SK-N-SH treated with all-trans-retinoic acid at 6 μM for 48 hours (cell line): ENCODE measurements around the gene TGFBRAP1.

Source experiments
- ATAC-seq: fragments of 200-7000 bp; cut with Tn5 transposase; 3 replicates; pipeline ENCODE4 v1.9.1; 2020; ENCODE audit warnings: mild to moderate bottlenecking, moderate library complexity
- ARNTL ChIP-seq: fragments of 450-650 bp; formaldehyde crosslinking; IDR thresholded peaks from 2 replicates; pipeline ENCODE4 v1.5.0; 2020; ENCODE audit warnings: low read depth, mild to moderate bottlenecking, moderate library complexity, borderline replicate concordance
- CREB5 ChIP-seq: fragments of 250-450 bp; sonication (Bioruptor Pico); IDR thresholded peaks from 2 replicates; pipeline ENCODE4 v1.5.1; 2020; ENCODE audit warnings: low read depth, mild to moderate bottlenecking, moderate library complexity
- CSDC2 ChIP-seq: fragments of 250-450 bp; sonication (Bioruptor Pico); IDR thresholded peaks from 2 replicates; pipeline ENCODE4 v1.5.0; 2020; ENCODE audit warnings: mild to moderate bottlenecking, moderate library complexity
- CSRNP3 ChIP-seq: fragments of 250-450 bp; sonication (Bioruptor Pico); IDR thresholded peaks from 2 replicates; pipeline ENCODE4 v1.5.1; 2021; ENCODE audit warnings: mild to moderate bottlenecking, moderate library complexity
- ESRRG ChIP-seq: fragments of 250-450 bp; sonication (Bioruptor Pico); IDR thresholded peaks from 2 replicates; pipeline ENCODE4 v1.6.1; 2021; ENCODE audit warnings: mild to moderate bottlenecking
- GLIS3 ChIP-seq: fragments of 250-450 bp; sonication (Bioruptor Pico); IDR thresholded peaks from 2 replicates; pipeline ENCODE4 v1.5.0; 2020; ENCODE audit warnings: mild to moderate bottlenecking, moderate library complexity
- ISL1 ChIP-seq: fragments of 250-450 bp; sonication (Bioruptor Pico); IDR thresholded peaks from 2 replicates; pipeline ENCODE4 v2.1.2; 2022; ENCODE audit warnings: mild to moderate bottlenecking, moderate library complexity
- OSR1 ChIP-seq: fragments of 250-450 bp; sonication (Bioruptor Pico); IDR thresholded peaks from 2 replicates; pipeline ENCODE4 v1.8.0; 2022; ENCODE audit warnings: moderate library complexity, mild to moderate bottlenecking, inconsistent platforms
- PATZ1 ChIP-seq: fragments of 250-450 bp; sonication (Bioruptor Pico); IDR thresholded peaks from 2 replicates; pipeline ENCODE4 v1.8.0; 2020; ENCODE audit warnings: mild to moderate bottlenecking, moderate library complexity, borderline replicate concordance
- POU6F1 ChIP-seq: fragments of 250-450 bp; sonication (Bioruptor Pico); IDR thresholded peaks from 2 replicates; pipeline ENCODE4 v1.8.0; 2021; ENCODE audit warnings: low read depth, mild to moderate bottlenecking, moderate library complexity, borderline replicate concordance
- RARB ChIP-seq: fragments of 250-450 bp; sonication (Bioruptor Pico); IDR thresholded peaks from 2 replicates; pipeline ENCODE4 v1.8.0; 2021; ENCODE audit warnings: mild to moderate bottlenecking, moderate library complexity
- TSHZ2 ChIP-seq: fragments of 250-450 bp; sonication (Bioruptor Pico); IDR thresholded peaks from 2 replicates; pipeline ENCODE4 v1.5.0; 2020; ENCODE audit warnings: mild to moderate bottlenecking, moderate library complexity
- ZC3H10 ChIP-seq: fragments of 250-450 bp; sonication (Bioruptor Pico); IDR thresholded peaks from 2 replicates; pipeline ENCODE4 v1.5.1; 2021; ENCODE audit warnings: mild to moderate bottlenecking, moderate library complexity
- ZFP3 ChIP-seq: fragments of 250-450 bp; sonication (Bioruptor Pico); IDR thresholded peaks from 2 replicates; pipeline ENCODE4 v1.5.0; 2020; ENCODE audit warnings: mild to moderate bottlenecking, moderate library complexity
- ZFP30 ChIP-seq: fragments of 450-650 bp; formaldehyde crosslinking; IDR thresholded peaks from 2 replicates; pipeline ENCODE4 v1.5.0; 2022; ENCODE audit warnings: mild to moderate bottlenecking, moderate library complexity
- ZNF565 ChIP-seq: fragments of 450-650 bp; formaldehyde crosslinking; conservative IDR thresholded peaks from 2 replicates; pipeline ENCODE4 v1.5.0; 2020; ENCODE audit warnings: low read depth, mild to moderate bottlenecking, moderate library complexity
- ZNF70 ChIP-seq: fragments of 450-650 bp; formaldehyde crosslinking; IDR thresholded peaks from 2 replicates; pipeline ENCODE4 v1.5.0; 2020; ENCODE audit warnings: mild to moderate bottlenecking, moderate library complexity
- ZNF8 ChIP-seq: fragments of 450-650 bp; formaldehyde crosslinking; IDR thresholded peaks from 2 replicates; pipeline ENCODE4 v1.5.0; 2020; ENCODE audit warnings: mild to moderate bottlenecking, moderate library complexity

The TGFBRAP1 gene

GRCh38 chr2:105255979-105256378, 73.6 kb downstream of the TGFBRAP1 start (continued):
- TF ChIP-seq CSRNP3 (CRISPR knock-in tag) (no peak), CSDC2 (CRISPR knock-in tag) (no peak), ZNF70 (CRISPR knock-in tag) (no peak)
- TF ChIP-seq, all 23 proteins: peak for 0

GRCh38 chr2:105254531-105255210, 74.9 kb downstream of the TGFBRAP1 start:
- ATAC-seq, result no peak

More at GRCh38 chr2:105254531-105255210, 74.9 kb downstream of the TGFBRAP1 start:
- TF ChIP-seq CREB5 (CRISPR knock-in tag), result no peak
- TF ChIP-seq POU6F1 (CRISPR knock-in tag), result no peak
- no peak for TF ChIP-seq ZNF70 (CRISPR knock-in tag)
- no peak for TF ChIP-seq CSDC2 (CRISPR knock-in tag)
- no peak for TF ChIP-seq TSHZ2 (CRISPR knock-in tag)
- no peak for TF ChIP-seq RARB (CRISPR knock-in tag)
- TF ChIP-seq ZFP3 (CRISPR knock-in tag), result no peak
- no peak for TF ChIP-seq ISL1 (CRISPR knock-in tag)
- TF ChIP-seq CSRNP3 (CRISPR knock-in tag), result no peak
- TF ChIP-seq ZNF565 (CRISPR knock-in tag), result no peak
- no peak for TF ChIP-seq OSR1 (CRISPR knock-in tag)
- TF ChIP-seq GLIS3 (CRISPR knock-in tag), result no peak
- no peak for TF ChIP-seq PATZ1 (CRISPR knock-in tag)
- TF ChIP-seq ESRRG (CRISPR knock-in tag), result no peak
- TF ChIP-seq ZC3H10 (CRISPR knock-in tag), result no peak
- no peak for TF ChIP-seq ZNF8 (CRISPR knock-in tag)
- no peak for TF ChIP-seq ZFP30 (CRISPR knock-in tag)
- no peak for TF ChIP-seq ARNTL
